HuH-7 (cell line): ENCODE results near the gene RNF207.

ENCODE experiments used
- DNase-seq: peaks from one replicate; pipeline ENCODE4 v3.0.0; 2011; ENCODE audit warnings: low spot score

RNF207 gene

GRCh38 chr1:6269720-6270400, 63.9 kb downstream of the RNF207 start:
- DNase-seq = no peak

GRCh38 chr1:6270401-6270800, 64.5 kb downstream of the RNF207 start:
- no peak for DNase-seq
